Lower leg skin (tissue), 4 donors: ENCODE measurements around the gene SLC41A3. TPM values are rescaled to one million over a fixed set of nuclear protein-coding genes. Genes with fewer than 3 reads are reported as not detected.

Experiments
- DNase-seq, 2 donors: peaks; one replicate each; pipeline ENCODE4 v3.0.0-alpha.2; 2019; ENCODE audit warnings: low spot score in 2 of 2
- H3K4me3 ChIP-seq: fragments of 200-600 bp; sonication (generic); 2 replicates; pipeline ENCODE4 v1.5.1; 2017; ENCODE audit warnings: mild to moderate bottlenecking, low read depth; ENCODE audit not compliant: poor library complexity, severe bottlenecking
- CTCF ChIP-seq, 3 donors: fragments of 450-650 bp; IDR thresholded peaks; one replicate each; pipeline ENCODE4 v1.5.1; 2016; ENCODE audit warnings: antibody characterized with exemption in 3 of 3, mild to moderate bottlenecking in 3 of 3, moderate library complexity in 2 of 3
- POLR2A ChIP-seq, 2 donors: fragments of 450-650 bp; IDR thresholded peaks; one replicate each; pipeline ENCODE4 v1.6.1; 2016 to 2017; ENCODE audit warnings: antibody characterized with exemption in 2 of 2, mild to moderate bottlenecking in 1 of 2, moderate library complexity in 1 of 2
- WGBS, 2 donors: methylation state at CpG; one replicate each; pipeline ENCODE4 v1.1.5; 2018; 5-methylcytosine and 5-hydroxymethylcytosine counted together
- intact Hi-C: fragments of 100-400 bp; cut with DNase I; formaldehyde crosslinking; loops from one replicate; pipeline ENCODE4 v1.15.0; 2023; ENCODE audit warnings: low total_unique reads
- total RNA-seq, 4 donors: library from RNA; depleted of rRNA; stranded (reverse); fragments of >200 nt; gene quantifications; one replicate each; pipeline ENCODE4 v1.1.0, GENCODE V29; 2016

Gene SLC41A3
- total RNA-seq, 4 donors from 2014 or later: 31.6 to 41.1 (median 37.3) TPM

- intact Hi-C loops: no loop called here
- no peak for TF ChIP-seq POLR2A (IDR thresholded peaks at IDR 0.05)
- no peak for TF ChIP-seq CTCF (IDR thresholded peaks at IDR 0.05)
- 91 to 92% methylated on average over 7 of the region's 7 CpGs for WGBS, 2 donors
- H3K4me3 ChIP-seq: no peak overlapping the region
- DNase-seq: peak in 1 of 2 donors; percentile 77
Measured at GRCh38 chr3:126060613-126061145, 23.2 kb downstream of the SLC41A3 start.

GRCh38 chr3:126058666-126059065 lies 25.3 kb downstream of the SLC41A3 start:
- H3K4me3 ChIP-seq: no peak overlapping the region
- intact Hi-C loops: no loop called here
- WGBS, 2 donors: 67 to 70% methylated on average over 7 of the region's 7 CpGs
- no peak for TF ChIP-seq POLR2A (IDR thresholded peaks at IDR 0.05)
- no peak for TF ChIP-seq CTCF (IDR thresholded peaks at IDR 0.05)
- DNase-seq: peak in 1 of 2 donors; percentile 61

GRCh38 chr3:126057936-126058335 lies 26.0 kb downstream of the SLC41A3 start:
- intact Hi-C loops: no loop called here
- H3K4me3 ChIP-seq: no peak overlapping the region
- DNase-seq: peak in 1 of 2 donors; percentile 62
- TF ChIP-seq CTCF (IDR thresholded peaks at IDR 0.05): no peak
- TF ChIP-seq POLR2A (IDR thresholded peaks at IDR 0.05): no peak
- WGBS, 2 donors: 94 to 97% methylated on average over 13 of the region's 13 CpGs

GRCh38 chr3:126057501-126057819 lies 26.5 kb downstream of the SLC41A3 start:
- WGBS, 2 donors: 70 to 75% methylated on average over 10 of the region's 10 CpGs
- TF ChIP-seq POLR2A (IDR thresholded peaks at IDR 0.05) (no peak), CTCF (IDR thresholded peaks at IDR 0.05) (no peak)
- peak in 1 of 2 donors; percentile 48 for DNase-seq
- no peak overlapping the region for H3K4me3 ChIP-seq
- intact Hi-C loops: no loop called here

GRCh38 chr3:126056681-126057500 lies 27.0 kb downstream of the SLC41A3 start:
- TF ChIP-seq CTCF (IDR thresholded peaks at IDR 0.05) (no peak), POLR2A (IDR thresholded peaks at IDR 0.05) (no peak)
- no peak overlapping the region for H3K4me3 ChIP-seq
- 68% methylated on average over 10 to 13 of the region's 14 CpGs for WGBS, 2 donors
- intact Hi-C loops: no loop called here
- peak in 1 of 2 donors; percentile 81 for DNase-seq
